Astrocyte of the hippocampus (primary cell): Measurements from ENCODE around the gene EVC.

Source experiments
- DNase-seq: peaks from one replicate; pipeline ENCODE4 v3.0.0; 2011; ENCODE audit warnings: low read depth, low spot score

EVC gene

GRCh38 chr4:5755161-5755560 lies 44.2 kb downstream of the EVC start:
- no peak for DNase-seq

GRCh38 chr4:5755679-5756078 lies 44.7 kb downstream of the EVC start:
- no peak for DNase-seq

- no peak for DNase-seq
Observed at GRCh38 chr4:5756271-5756670, 45.3 kb downstream of the EVC start.

GRCh38 chr4:5757091-5757490 lies 46.1 kb downstream of the EVC start:
- no peak for DNase-seq

- DNase-seq: no peak
Observed at GRCh38 chr4:5757536-5757935, 46.5 kb downstream of the EVC start.

- DNase-seq: no peak
Observed at GRCh38 chr4:5757954-5758353, 47.0 kb downstream of the EVC start.

GRCh38 chr4:5758741-5759140 lies 47.7 kb downstream of the EVC start:
- DNase-seq: peak; percentile 90

- DNase-seq: no peak
Observed at GRCh38 chr4:5759236-5760075, 48.5 kb downstream of the EVC start.

GRCh38 chr4:5760246-5760645 lies 49.2 kb downstream of the EVC start:
- DNase-seq: no peak

GRCh38 chr4:5760936-5761480 lies 50.0 kb downstream of the EVC start:
- no peak for DNase-seq

- no peak for DNase-seq
Observed at GRCh38 chr4:5770051-5770450, 59.0 kb downstream of the EVC start.

- DNase-seq: no peak
Observed at GRCh38 chr4:5772528-5773270, 61.7 kb downstream of the EVC start.

GRCh38 chr4:5773271-5773555 lies 62.2 kb downstream of the EVC start:
- DNase-seq: peak; percentile 59

GRCh38 chr4:5774416-5775036 lies 63.5 kb downstream of the EVC start:
- DNase-seq: no peak

GRCh38 chr4:5776510-5776909 lies 65.5 kb downstream of the EVC start:
- no peak for DNase-seq

- no peak for DNase-seq
Observed at GRCh38 chr4:5780831-5781480, 70.0 kb downstream of the EVC start.

GRCh38 chr4:5781691-5782090 lies 70.7 kb downstream of the EVC start:
- no peak for DNase-seq

GRCh38 chr4:5782829-5783476 lies 72.0 kb downstream of the EVC start:
- no peak for DNase-seq

GRCh38 chr4:5783486-5783885 lies 72.5 kb downstream of the EVC start:
- DNase-seq: no peak

- DNase-seq: no peak
Observed at GRCh38 chr4:5784021-5784420, 73.0 kb downstream of the EVC start.

- DNase-seq: no peak
Observed at GRCh38 chr4:5784960-5785611, 74.1 kb downstream of the EVC start.
